IPS-NIHi11 (cell line): ENCODE data around the gene CEP76.
A peak's percentile ranks its signal among the peaks of the same experiment; 100 is the strongest.

Experiments used
- DNase-seq: peaks from one replicate; pipeline ENCODE4 v3.0.0; 2012; ENCODE audit warnings: mixed read lengths, low spot score

The CEP76 gene

GRCh38 chr18:12703664-12704063 is 1.1 kb upstream of the CEP76 start:
- no peak for DNase-seq

DNA sequence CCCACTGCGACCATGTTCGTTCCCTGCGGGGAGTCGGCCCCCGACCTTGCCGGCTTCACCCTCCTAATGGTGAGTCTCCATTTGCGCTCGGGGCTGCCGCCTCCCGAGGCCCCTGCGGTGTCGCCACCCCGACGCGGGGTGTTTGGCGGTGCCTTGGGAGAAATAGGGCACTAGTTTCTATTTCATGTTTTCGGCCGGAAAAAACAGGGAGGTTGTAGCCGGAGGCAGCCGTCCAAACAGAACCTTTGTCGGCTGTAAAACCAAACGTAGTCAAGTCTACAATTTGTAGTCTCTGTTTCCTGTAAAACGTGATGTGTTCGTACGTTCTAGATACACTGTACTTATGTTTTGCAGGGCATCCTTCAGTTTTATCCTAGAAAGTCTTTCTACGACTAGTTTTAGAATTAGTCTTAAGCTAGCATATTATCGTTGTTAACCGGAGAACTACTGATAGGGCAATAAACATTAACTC is 609 bp upstream of the CEP76 start:
- DNase-seq = no peak

- DNase-seq = no peak
Measured at GRCh38 chr18:12701161-12701560, 1.4 kb downstream of the CEP76 start.

- no peak for DNase-seq
Measured at GRCh38 chr18:12699747-12700146, 2.8 kb downstream of the CEP76 start.

- no peak for DNase-seq
Measured at GRCh38 chr18:12694032-12694431, 8.5 kb downstream of the CEP76 start.

- no peak for DNase-seq
Measured at GRCh38 chr18:12692206-12692605, 10.3 kb downstream of the CEP76 start.

- DNase-seq = no peak
Measured at GRCh38 chr18:12689256-12689850, 13.2 kb downstream of the CEP76 start.

DNA sequence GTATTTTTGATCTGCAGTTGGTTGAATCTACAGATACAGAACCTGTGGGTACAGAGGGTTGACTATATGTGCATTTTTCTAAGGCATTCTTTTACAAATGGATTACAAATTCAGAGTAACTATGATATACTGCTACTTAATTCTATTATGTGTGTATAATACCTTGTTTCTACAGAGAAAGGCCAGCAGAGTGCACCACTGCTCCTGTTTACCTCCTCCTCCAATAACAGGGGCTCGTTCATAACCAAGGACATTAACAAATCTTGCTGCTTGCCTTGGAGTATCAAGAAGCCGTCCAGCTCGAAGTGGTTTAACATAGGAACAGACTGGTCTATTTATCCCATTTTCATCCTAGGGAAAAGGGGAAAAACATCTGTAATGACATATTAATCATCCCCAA is 16.4 kb downstream of the CEP76 start:
- no peak for DNase-seq

GRCh38 chr18:12679183-12679786 is 23.2 kb downstream of the CEP76 start:
- no peak for DNase-seq

DNA sequence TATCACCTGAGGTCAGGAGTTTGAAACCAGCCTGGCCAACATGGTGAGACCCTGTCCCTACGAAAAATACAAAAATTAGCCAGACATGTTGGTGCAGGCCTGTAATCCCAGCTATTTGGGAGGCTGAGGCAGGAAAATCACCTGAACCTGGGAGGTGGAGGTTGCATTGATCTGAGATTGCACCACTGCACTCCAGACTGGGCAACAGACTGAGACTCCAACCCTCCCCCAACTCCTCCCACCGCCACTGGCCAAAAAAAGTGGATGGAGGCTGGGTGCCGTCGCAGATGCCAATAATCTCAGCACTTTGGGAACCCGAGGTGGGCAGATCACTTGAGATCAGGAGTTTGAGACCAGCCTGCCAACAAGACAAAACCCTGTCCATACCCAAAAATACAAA is 34.5 kb downstream of the CEP76 start:
- DNase-seq = no peak

DNA sequence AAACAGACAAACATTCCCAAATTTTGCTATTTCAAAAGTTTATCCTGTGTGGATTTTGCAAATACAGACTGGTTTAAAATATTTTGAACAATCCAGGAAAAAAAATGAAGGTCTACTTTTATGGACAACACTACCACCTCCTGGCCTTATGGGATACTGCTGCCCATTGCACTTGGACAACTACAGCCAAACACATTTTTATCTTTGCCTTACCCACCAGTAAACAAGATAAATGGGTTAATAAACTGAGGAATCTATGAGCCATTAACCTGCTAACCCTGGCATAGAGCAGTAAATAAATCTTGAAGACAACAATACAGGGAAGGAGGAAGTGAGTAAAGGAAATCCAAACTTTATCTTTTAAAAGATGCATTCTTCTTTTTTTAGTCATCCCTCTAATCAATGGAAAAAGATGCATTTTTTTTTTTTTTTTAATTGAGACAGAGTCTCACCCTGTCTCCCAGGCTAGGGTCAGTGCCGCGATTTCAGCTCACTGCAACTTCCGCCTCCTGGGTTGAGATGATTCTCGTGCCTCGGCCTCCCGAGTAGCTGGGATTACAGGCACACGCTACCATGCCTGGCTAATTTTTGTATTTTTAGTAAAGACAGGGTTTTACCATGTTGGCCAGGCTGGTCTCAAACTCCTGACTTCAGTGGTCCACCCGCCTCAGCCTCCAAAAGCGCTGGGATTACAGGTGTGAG is 42.5 kb downstream of the CEP76 start:
- DNase-seq = peak; percentile 60

DNA sequence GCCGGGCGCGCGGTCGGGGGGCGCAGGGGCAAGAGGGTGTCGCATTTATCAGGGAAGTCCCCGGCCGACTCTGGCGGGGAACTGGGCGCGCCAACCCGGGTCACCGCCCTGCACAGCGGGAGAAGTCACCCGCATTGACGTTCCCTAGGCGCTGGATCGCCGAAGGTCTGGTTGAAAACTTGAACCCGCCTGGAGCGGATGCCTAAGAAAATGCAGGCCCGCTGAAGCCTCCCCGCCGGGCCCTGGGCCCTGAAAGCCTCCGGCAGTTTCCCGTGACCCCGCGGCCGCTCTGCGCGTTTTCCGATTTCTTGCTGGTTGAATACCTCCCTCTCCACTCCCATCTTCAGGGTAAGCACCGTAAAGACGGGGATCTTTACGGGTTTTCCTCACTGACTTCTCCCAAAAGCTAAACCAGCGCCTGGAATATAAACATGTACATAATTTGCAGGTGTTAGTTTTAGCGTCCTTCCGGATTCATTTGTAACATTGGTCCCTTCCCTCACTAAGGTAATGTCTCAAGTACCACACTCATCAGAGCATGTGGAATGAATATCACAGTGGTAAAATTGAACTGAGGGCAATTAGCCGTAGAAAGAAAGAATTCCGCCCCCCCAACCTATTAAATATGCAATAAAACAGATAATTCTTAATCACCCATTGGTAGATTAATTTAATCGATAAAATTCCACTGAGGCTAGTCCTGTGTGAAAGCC is 43.9 kb downstream of the CEP76 start:
- peak; percentile 58 for DNase-seq

DNA sequence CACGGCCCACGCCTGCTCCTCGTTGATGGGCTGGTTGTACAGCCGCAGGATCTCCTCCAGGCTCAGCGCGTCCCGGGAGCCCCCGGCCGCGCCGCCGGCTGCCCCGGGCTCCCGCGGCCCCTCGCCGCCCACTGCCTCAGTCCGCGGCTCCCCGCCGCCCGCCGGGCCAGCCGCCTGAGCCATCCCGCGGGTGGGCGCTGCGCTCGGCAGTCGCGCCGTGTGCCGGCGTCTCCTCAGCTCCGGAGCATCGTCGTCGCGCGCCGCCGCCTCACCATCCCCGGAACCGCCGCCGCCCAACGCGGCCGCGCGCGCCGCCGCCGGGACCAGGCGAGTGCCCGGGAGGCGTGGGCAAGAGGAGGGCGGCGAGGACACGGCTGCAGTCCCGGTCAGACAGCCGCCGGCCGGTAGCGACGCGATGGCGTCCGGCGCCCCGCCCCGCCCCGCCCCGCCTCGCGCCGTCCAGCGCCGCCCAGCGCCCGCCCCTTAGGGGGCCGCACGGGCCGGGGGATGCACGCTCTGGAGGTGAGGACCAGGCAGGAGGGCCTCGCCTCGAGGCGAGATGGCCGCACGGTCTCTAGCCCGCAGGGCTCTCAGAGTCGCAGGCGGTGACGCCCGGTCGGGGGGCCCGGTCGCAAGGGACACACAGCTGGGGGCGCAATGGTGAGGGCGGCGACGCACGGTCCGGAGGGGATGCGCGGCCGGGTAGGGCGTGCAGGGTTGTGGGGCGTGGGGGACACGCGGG is 44.7 kb downstream of the CEP76 start, which contains the start of gene SPIRE1:
TSS of gene SPIRE1 (minus strand) at position 424 of the 742 bp plus-strand sequence. CDS start at position 183, 241 bp downstream.
- DNase-seq = peak; percentile 83

DNA sequence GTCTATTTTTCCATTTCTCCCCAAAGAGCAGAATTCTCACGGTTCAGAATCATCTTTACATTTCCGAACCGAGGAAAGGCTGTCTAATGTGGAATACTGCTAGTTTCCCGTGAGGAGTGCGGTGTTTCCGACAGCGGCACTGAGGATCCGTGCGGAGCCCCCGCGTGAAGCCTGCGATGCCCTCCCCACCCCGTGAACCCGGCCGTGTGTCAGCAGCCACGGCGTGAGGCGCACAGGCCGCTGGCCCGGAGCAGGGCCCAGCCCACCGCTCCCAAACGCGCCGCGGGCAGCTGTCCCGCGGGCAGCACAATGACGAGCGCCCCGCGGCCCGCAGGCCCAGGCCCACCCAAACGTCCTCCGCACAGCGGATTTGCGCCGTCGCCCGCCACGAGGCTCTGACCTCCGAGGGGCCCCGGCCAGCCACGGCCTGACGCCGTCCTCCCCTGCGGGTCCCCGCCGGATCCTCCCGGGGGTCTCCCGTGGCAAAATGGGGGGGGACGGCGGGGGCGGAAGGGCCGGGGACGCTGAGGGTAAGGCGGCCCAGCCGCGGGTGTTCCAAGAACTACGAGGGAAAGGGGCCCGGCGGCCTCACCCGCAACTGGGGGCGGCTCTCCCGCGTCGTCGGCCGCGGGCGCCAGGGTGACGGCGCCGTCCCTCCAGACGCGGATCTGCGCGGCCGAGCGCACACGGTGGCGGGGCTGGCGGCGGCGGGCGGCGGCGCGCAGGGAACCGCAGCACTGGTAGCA is 45.4 kb downstream of the CEP76 start:
- peak; percentile 55 for DNase-seq

DNA sequence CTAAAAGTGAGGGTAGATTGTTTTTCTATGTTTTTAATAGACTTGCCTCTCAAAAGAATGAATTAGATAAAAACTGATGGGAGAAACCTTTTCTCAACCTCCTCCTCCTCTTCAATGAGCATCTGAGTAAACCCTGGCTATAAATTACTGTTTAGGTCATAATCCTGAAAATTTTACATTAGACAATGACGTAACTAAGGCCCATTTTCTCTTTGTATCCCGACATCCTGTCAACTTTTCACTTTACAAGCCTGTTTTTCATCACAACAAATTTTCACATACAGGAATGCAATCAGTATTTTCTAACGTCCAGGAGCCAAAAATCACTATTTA is 46.0 kb downstream of the CEP76 start:
- no peak for DNase-seq

DNA sequence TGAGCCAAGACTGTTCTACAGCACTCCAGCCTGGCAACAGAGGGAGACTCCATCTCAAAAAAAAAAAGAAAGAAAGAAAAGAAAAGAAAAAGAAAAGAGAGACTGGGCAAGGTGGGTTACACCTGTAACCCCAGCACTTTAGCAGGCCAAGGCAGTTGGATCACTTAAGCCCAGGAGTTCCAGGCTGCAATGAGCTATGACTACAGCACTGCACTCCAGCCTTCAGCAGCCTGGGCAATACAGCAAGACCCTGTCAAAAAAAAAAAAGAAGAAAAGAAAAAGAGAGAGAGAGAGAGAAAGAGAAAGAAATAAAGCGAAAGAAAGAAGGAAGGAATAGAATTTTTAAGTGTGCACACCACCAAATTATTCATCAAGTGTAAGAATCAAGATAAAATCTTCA is 47.6 kb downstream of the CEP76 start:
- DNase-seq = no peak

- DNase-seq = no peak
Measured at GRCh38 chr18:12652861-12653401, 49.6 kb downstream of the CEP76 start.

GRCh38 chr18:12651651-12652050 is 50.9 kb downstream of the CEP76 start:
- no peak for DNase-seq

DNA sequence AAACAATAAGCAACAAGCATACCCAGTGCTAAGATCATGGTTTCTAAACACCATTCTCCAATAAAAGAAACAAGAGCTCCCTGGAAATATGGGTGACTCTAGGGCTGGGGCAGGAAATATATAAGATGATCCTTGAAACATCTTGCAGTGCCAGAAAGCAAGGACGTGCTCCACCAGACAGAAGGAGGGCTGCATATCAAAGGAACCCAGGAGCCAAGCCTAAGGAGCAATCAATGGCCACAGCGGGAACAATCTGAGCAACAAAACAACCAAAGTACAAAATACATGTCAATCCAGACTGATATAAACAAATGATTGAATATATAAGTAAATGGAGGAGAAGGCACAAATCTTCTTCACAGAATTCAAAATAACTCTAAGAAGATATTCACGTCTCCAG is 54.8 kb downstream of the CEP76 start:
- no peak for DNase-seq

GRCh38 chr18:12645751-12646203 is 56.7 kb downstream of the CEP76 start:
- no peak for DNase-seq

- DNase-seq = no peak
Measured at GRCh38 chr18:12645254-12645653, 57.3 kb downstream of the CEP76 start.
